Neural progenitor cell (in vitro differentiated cells): ENCODE data around the gene GRIN3B. TPM values are rescaled to one million over a fixed set of nuclear protein-coding genes. Genes with fewer than 3 reads are reported as not detected.

Source experiments
- DNase-seq: peaks from one replicate; pipeline ENCODE4 v3.0.0-alpha.2; 2016; ENCODE audit warnings: low spot score
- H2AFZ ChIP-seq: fragments of 200-600 bp; sonication (generic); replicated peaks from 2 replicates; pipeline ENCODE4 v1.6.1; 2016; ENCODE audit warnings: antibody characterized with exemption
- H3F3A ChIP-seq: fragments of 200-600 bp; sonication (generic); 2 replicates; pipeline ENCODE4 v1.6.1; 2016; ENCODE audit warnings: antibody characterized with exemption, low read depth
- H3K27ac ChIP-seq: fragments of 200-600 bp; sonication (generic); 2 replicates; pipeline ENCODE4 v1.5.1; 2016; ENCODE audit warnings: mild to moderate bottlenecking
- H3K27me3 ChIP-seq: fragments of 200-600 bp; sonication (generic); 2 replicates; pipeline ENCODE4 v1.6.1; 2016; ENCODE audit warnings: mild to moderate bottlenecking, moderate library complexity
- H3K36me3 ChIP-seq: fragments of 200-600 bp; sonication (generic); 2 replicates; pipeline ENCODE4 v1.5.1; 2016
- H3K4me1 ChIP-seq: fragments of 200-600 bp; sonication (generic); 2 replicates; pipeline ENCODE4 v1.6.1; 2016; ENCODE audit warnings: mixed run types
- H3K4me2 ChIP-seq: fragments of 200-600 bp; sonication (generic); 2 replicates; pipeline ENCODE4 v1.6.1; 2016
- H3K4me3 ChIP-seq: fragments of 200-600 bp; sonication (generic); 2 replicates; pipeline ENCODE4 v1.5.1; 2016
- H3K79me2 ChIP-seq: fragments of 200-600 bp; sonication (generic); 2 replicates; pipeline ENCODE4 v1.6.1; 2016; ENCODE audit warnings: low read depth
- H3K9ac ChIP-seq: fragments of 200-600 bp; sonication (generic); 2 replicates; pipeline ENCODE4 v1.6.1; 2016
- H3K9me3 ChIP-seq: fragments of 200-600 bp; sonication (generic); 2 replicates; pipeline ENCODE4 v1.5.1; 2016; ENCODE audit warnings: low read depth
- H4K20me1 ChIP-seq: fragments of 200-600 bp; sonication (generic); 2 replicates; pipeline ENCODE4 v1.6.1; 2016; ENCODE audit warnings: low read depth
- H3K27ac Mint-ChIP-seq: 3 replicates; pipeline ENCODE4 v1.8.0; 2021; ENCODE audit warnings: mixed read lengths
- H3K27me3 Mint-ChIP-seq: 2 replicates; pipeline ENCODE4 v1.8.0; 2022; ENCODE audit warnings: low read depth, mild to moderate bottlenecking, inconsistent platforms, moderate library complexity, mixed read lengths; ENCODE audit not compliant: insufficient read depth
- H3K36me3 Mint-ChIP-seq: 3 replicates; pipeline ENCODE4 v1.8.0; 2021; ENCODE audit warnings: mixed read lengths
- H3K4me1 Mint-ChIP-seq: 3 replicates; pipeline ENCODE4 v1.8.0; 2021; ENCODE audit warnings: mixed read lengths
- H3K4me3 Mint-ChIP-seq: 3 replicates; pipeline ENCODE4 v1.8.0; 2021; ENCODE audit warnings: mild to moderate bottlenecking, moderate library complexity, mixed read lengths
- H3K9me3 Mint-ChIP-seq: 3 replicates; pipeline ENCODE4 v1.8.0; 2020; ENCODE audit warnings: mixed read lengths
- CTCF ChIP-seq: fragments of 200-600 bp; sonication (generic); IDR thresholded peaks from 2 replicates; pipeline ENCODE4 v1.5.1; 2017; ENCODE audit warnings: antibody characterized with exemption, mild to moderate bottlenecking
- EZH2 ChIP-seq: fragments of 200-600 bp; sonication (generic); IDR thresholded peaks from 2 replicates; pipeline ENCODE4 v1.6.1; 2017; ENCODE audit warnings: antibody characterized with exemption, mild to moderate bottlenecking, moderate library complexity
- EZH2phosphoT487 ChIP-seq: fragments of 200-600 bp; sonication (generic); IDR thresholded peaks from 2 replicates; pipeline ENCODE4 v1.6.1; 2017; ENCODE audit warnings: antibody characterized with exemption
- total RNA-seq: library from RNA; depleted of rRNA; stranded (reverse); fragments of >200 nt; gene quantifications from 2 replicates; pipeline ENCODE4 v1.2.3, GENCODE V29; 2015; ENCODE audit warnings: low replicate concordance

GRIN3B gene
- total RNA-seq, 1 donor from 2014 or later: 5.9 TPM

GRCh38 chr19:977058-977464, 23.2 kb upstream of the GRIN3B start:
- Histone ChIP-seq H3K9ac (no peak overlapping the region), H3K27ac (no peak overlapping the region), H3K9me3 (no peaks in the 10 kb centered on the region), H3K4me1 (peaks cover 16% of the 10 kb centered on the region), H2AFZ (no peak overlapping the region), H3F3A (peaks cover 35% of the 10 kb centered on the region), H3K36me3 (no peaks in the 10 kb centered on the region), H3K4me2 (no peak overlapping the region), H4K20me1 (peaks cover 6% of the 10 kb centered on the region), H3K79me2 (no peaks in the 10 kb centered on the region), H3K27me3 (no peaks in the 10 kb centered on the region), H3K4me3 (no peak overlapping the region)
- no peak for DNase-seq
- TF ChIP-seq EZH2phosphoT487 (no peak), EZH2 (no peak), CTCF (no peak)
- no peaks in the 10 kb centered on the region for H3K9me3 Mint-ChIP-seq
- H3K27me3 Mint-ChIP-seq: peaks cover 4% of the 10 kb centered on the region
- H3K36me3 Mint-ChIP-seq: peaks cover 5% of the 10 kb centered on the region
- no peak overlapping the region for H3K27ac Mint-ChIP-seq
- peaks cover 13% of the 10 kb centered on the region for H3K4me1 Mint-ChIP-seq
- no peak overlapping the region for H3K4me3 Mint-ChIP-seq

DNA sequence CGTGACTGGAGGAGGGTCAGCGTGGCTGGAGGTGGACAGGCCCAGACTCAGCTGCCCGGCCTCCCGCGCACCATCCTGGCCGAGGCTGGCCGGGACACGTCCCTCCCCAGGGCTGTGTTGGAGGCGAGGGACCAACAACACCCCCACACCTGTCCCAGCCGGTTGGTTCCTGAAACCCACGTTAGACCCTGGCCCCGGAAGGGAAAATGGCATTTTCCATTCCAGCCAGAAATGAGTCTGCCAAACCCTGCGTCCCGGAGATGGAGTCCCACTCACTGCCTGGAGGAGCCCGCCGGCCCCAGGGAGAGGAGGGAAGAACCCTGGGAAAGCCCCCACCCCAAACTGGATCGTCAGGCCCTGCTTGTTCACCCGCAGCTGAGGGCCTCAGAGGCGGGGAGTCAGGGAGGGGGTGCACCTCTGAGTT, 20.9 kb upstream of the GRIN3B start:
- H3K36me3 Mint-ChIP-seq: no peaks in the 10 kb centered on the region
- no peak for DNase-seq
- peaks cover 16% of the 10 kb centered on the region for H3K4me1 ChIP-seq
- H3K9me3 ChIP-seq: no peaks in the 10 kb centered on the region
- no peak for TF ChIP-seq EZH2phosphoT487
- no peak for TF ChIP-seq EZH2
- TF ChIP-seq CTCF: no peak
- H3K4me3 Mint-ChIP-seq: no peak overlapping the region
- H3K9ac ChIP-seq: no peak overlapping the region
- peak overlapping the region; percentile 51 for H3K4me2 ChIP-seq
- no peak overlapping the region for H3K4me3 ChIP-seq
- no peak overlapping the region for H2AFZ ChIP-seq
- H3K36me3 ChIP-seq: no peaks in the 10 kb centered on the region
- H3K27me3 ChIP-seq: no peaks in the 10 kb centered on the region
- peaks cover 16% of the 10 kb centered on the region for H3K4me1 Mint-ChIP-seq
- no peaks in the 10 kb centered on the region for H4K20me1 ChIP-seq
- H3K27me3 Mint-ChIP-seq: peaks cover 2% of the 10 kb centered on the region
- peaks cover 48% of the 10 kb centered on the region for H3F3A ChIP-seq
- H3K79me2 ChIP-seq: no peaks in the 10 kb centered on the region
- H3K27ac Mint-ChIP-seq: no peak overlapping the region
- no peaks in the 10 kb centered on the region for H3K9me3 Mint-ChIP-seq
- H3K27ac ChIP-seq: peak overlapping the region; percentile 72

- Mint-ChIP-seq H3K9me3 (no peaks in the 10 kb centered on the region), H3K27me3 (peaks cover 6% of the 10 kb centered on the region), H3K27ac (peak overlapping the region; percentile 25), H3K4me1 (peaks cover 19% of the 10 kb centered on the region), H3K36me3 (no peaks in the 10 kb centered on the region), H3K4me3 (peak overlapping the region; percentile 73)
- no peak overlapping the region for H2AFZ ChIP-seq
- no peaks in the 10 kb centered on the region for H3K27me3 ChIP-seq
- no peak overlapping the region for H3K9ac ChIP-seq
- peak overlapping the region; percentile 30 for H3K4me3 ChIP-seq
- no peak for TF ChIP-seq EZH2
- TF ChIP-seq EZH2phosphoT487: no peak
- peak; percentile 4 for TF ChIP-seq CTCF
- peaks cover 49% of the 10 kb centered on the region for H3F3A ChIP-seq
- H3K4me2 ChIP-seq: peak overlapping the region; percentile 65
- no peaks in the 10 kb centered on the region for H4K20me1 ChIP-seq
- peak; percentile 93 for DNase-seq
- peaks cover 8% of the 10 kb centered on the region for H3K79me2 ChIP-seq
- no peaks in the 10 kb centered on the region for H3K36me3 ChIP-seq
- H3K9me3 ChIP-seq: no peaks in the 10 kb centered on the region
- H3K4me1 ChIP-seq: peaks cover 21% of the 10 kb centered on the region
- H3K27ac ChIP-seq: peak overlapping the region; percentile 86
Measured at GRCh38 chr19:980133-980998, 19.9 kb upstream of the GRIN3B start.
